H1 (cell line): ENCODE data around the gene NCR2. TPM values are rescaled to one million over a fixed set of nuclear protein-coding genes. Genes with fewer than 3 reads are reported as not detected.

Experiments
- polyA plus RNA-seq, 7 experiments: library from polyadenylated mRNA; depleted of rRNA in 3 of 7; stranded (reverse) in 5 of 7; unstranded in 2 of 7; fragments of >200 nt in 5 of 7; fragments of 200-250 nt in 2 of 7; gene quantifications; 1 replicate in 5 of 7; 2 replicates in 1 of 7; 4 replicates in 1 of 7; pipeline versions ENCODE4 v1.2.1 to v1.2.3, GENCODE V29; 2011 to 2013; ENCODE audit warnings: missing spikeins in 2 of 7, mixed read lengths in 2 of 7
- total RNA-seq: library from RNA; stranded (reverse); fragmentation: NEBNext Ultra II Directional; extraction: Animal tissue kit (Norgen Biotek cat#: 25700); gene quantifications from 2 replicates; pipeline ENCODE4 v1.2.1, GENCODE V29; 2021
- TF ChIP-seq, protein P1 (sequence below): fragments of 300-600 bp; sonication (generic); IDR thresholded peaks from 2 replicates; pipeline ENCODE4 v1.7.1; 2012; ENCODE audit warnings: low read length, moderate library complexity, mild to moderate bottlenecking, inconsistent platforms; ENCODE audit not compliant: insufficient replicate concordance

The NCR2 gene
- total and polyA plus RNA-seq, 2 of the 8 experiments (the other 6 are each of a cell fraction or from before 2014, with no cell fraction given): not detected

DNA sequence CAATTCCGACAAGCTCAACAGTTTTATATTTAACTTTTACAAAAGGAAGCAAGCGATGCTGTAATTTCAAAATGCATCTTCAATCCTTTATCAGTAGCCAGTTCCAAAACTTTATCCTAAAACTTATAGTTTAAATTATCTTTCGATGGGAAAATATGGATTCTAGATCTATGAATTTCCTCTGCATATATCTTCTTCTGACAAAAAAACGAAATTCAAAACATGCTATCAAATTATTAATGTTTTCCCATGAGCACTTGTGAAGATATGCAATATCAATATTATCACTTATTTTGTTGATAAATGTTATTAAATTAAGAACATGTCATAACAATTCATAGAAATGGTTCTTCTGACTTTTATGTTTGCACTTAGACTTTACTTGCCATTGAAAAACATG, 2.3 kb downstream of the NCR2 start (continued):
- TF ChIP-seq, protein P1, sequence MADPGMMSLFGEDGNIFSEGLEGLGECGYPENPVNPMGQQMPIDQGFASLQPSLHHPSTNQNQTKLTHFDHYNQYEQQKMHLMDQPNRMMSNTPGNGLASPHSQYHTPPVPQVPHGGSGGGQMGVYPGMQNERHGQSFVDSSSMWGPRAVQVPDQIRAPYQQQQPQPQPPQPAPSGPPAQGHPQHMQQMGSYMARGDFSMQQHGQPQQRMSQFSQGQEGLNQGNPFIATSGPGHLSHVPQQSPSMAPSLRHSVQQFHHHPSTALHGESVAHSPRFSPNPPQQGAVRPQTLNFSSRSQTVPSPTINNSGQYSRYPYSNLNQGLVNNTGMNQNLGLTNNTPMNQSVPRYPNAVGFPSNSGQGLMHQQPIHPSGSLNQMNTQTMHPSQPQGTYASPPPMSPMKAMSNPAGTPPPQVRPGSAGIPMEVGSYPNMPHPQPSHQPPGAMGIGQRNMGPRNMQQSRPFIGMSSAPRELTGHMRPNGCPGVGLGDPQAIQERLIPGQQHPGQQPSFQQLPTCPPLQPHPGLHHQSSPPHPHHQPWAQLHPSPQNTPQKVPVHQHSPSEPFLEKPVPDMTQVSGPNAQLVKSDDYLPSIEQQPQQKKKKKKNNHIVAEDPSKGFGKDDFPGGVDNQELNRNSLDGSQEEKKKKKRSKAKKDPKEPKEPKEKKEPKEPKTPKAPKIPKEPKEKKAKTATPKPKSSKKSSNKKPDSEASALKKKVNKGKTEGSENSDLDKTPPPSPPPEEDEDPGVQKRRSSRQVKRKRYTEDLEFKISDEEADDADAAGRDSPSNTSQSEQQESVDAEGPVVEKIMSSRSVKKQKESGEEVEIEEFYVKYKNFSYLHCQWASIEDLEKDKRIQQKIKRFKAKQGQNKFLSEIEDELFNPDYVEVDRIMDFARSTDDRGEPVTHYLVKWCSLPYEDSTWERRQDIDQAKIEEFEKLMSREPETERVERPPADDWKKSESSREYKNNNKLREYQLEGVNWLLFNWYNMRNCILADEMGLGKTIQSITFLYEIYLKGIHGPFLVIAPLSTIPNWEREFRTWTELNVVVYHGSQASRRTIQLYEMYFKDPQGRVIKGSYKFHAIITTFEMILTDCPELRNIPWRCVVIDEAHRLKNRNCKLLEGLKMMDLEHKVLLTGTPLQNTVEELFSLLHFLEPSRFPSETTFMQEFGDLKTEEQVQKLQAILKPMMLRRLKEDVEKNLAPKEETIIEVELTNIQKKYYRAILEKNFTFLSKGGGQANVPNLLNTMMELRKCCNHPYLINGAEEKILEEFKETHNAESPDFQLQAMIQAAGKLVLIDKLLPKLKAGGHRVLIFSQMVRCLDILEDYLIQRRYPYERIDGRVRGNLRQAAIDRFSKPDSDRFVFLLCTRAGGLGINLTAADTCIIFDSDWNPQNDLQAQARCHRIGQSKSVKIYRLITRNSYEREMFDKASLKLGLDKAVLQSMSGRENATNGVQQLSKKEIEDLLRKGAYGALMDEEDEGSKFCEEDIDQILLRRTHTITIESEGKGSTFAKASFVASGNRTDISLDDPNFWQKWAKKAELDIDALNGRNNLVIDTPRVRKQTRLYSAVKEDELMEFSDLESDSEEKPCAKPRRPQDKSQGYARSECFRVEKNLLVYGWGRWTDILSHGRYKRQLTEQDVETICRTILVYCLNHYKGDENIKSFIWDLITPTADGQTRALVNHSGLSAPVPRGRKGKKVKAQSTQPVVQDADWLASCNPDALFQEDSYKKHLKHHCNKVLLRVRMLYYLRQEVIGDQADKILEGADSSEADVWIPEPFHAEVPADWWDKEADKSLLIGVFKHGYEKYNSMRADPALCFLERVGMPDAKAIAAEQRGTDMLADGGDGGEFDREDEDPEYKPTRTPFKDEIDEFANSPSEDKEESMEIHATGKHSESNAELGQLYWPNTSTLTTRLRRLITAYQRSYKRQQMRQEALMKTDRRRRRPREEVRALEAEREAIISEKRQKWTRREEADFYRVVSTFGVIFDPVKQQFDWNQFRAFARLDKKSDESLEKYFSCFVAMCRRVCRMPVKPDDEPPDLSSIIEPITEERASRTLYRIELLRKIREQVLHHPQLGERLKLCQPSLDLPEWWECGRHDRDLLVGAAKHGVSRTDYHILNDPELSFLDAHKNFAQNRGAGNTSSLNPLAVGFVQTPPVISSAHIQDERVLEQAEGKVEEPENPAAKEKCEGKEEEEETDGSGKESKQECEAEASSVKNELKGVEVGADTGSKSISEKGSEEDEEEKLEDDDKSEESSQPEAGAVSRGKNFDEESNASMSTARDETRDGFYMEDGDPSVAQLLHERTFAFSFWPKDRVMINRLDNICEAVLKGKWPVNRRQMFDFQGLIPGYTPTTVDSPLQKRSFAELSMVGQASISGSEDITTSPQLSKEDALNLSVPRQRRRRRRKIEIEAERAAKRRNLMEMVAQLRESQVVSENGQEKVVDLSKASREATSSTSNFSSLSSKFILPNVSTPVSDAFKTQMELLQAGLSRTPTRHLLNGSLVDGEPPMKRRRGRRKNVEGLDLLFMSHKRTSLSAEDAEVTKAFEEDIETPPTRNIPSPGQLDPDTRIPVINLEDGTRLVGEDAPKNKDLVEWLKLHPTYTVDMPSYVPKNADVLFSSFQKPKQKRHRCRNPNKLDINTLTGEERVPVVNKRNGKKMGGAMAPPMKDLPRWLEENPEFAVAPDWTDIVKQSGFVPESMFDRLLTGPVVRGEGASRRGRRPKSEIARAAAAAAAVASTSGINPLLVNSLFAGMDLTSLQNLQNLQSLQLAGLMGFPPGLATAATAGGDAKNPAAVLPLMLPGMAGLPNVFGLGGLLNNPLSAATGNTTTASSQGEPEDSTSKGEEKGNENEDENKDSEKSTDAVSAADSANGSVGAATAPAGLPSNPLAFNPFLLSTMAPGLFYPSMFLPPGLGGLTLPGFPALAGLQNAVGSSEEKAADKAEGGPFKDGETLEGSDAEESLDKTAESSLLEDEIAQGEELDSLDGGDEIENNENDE: no peak
